Activated CD8-positive, alpha-beta memory T cell treated with anti-CD3 and anti-CD28 coated beads for 36 hours (primary cell): ENCODE data around the gene MRPS24. TPM values are rescaled to one million over a fixed set of nuclear protein-coding genes. Genes with fewer than 3 reads are reported as not detected.
"Not testable (repeated sequence)": the region's sequence is repeated elsewhere in the genome, so short reads cannot be mapped to it uniquely, and the experiment has no call there.

Experiments used
- CTCF ChIA-PET: fragments of 350-600 bp; sonication (Branson Sonifier 250); formaldehyde crosslinking; loops from one replicate; lab custom pipeline; 2021; ENCODE audit warnings: antibody characterized with exemption; lab: Charles Lee
- POLR2A ChIA-PET: fragments of 350-600 bp; sonication (Branson Sonifier 250); formaldehyde crosslinking; loops from one replicate; lab custom pipeline; 2021; ENCODE audit warnings: antibody characterized with exemption; lab: Charles Lee
- total RNA-seq, 2 experiments: library from RNA; stranded (reverse); gene quantifications; one replicate each; pipeline ENCODE4 v1.2.3, GENCODE V29; 2021

Gene MRPS24
- 100 to 1,000 TPM; 131 to 138 TPM for total RNA-seq

- POLR2A ChIA-PET: interaction anchor here (0.6 to 1.3 kb wide), 4 partner anchors 9 to 118 kb away, joined by 3 to 5 read pairs (median 4); partner anchors contain the start of gene UBE2D4
- CTCF ChIA-PET: interaction anchor here (0.8 to 1.0 kb wide), 2 partner anchors 169 to 286 kb away, joined by 3 to 5 read pairs; partner anchors contain the start of gene STK17A
Observed at GRCh38 chr7:43869006-43869866, at the start of gene MRPS24. Gene MRPS24, minus strand, starts transcription at chr7:43869517. Its CDS starts 22 bp downstream, at chr7:43869495.

GRCh38 chr7:43915907-43916306 lies 46.6 kb upstream of the MRPS24 start:
- CTCF ChIA-PET: no interaction called here

GRCh38 chr7:43914795-43915194 lies 45.5 kb upstream of the MRPS24 start:
- ChIA-PET POLR2A (no interaction called here), CTCF (no interaction called here)

More at GRCh38 chr7:43915907-43916306, 46.6 kb upstream of the MRPS24 start:
- POLR2A ChIA-PET: no interaction called here

GRCh38 chr7:43906331-43907010 lies 37.2 kb upstream of the MRPS24 start, which contains the start of gene URGCP:
Gene URGCP, minus strand, starts transcription at chr7:43906596. Its CDS starts 21 bp downstream, at chr7:43906575.
- POLR2A ChIA-PET: no interaction called here
- CTCF ChIA-PET: interaction anchor here (0.8 kb wide), 1 partner anchor 13 kb away, joined by 3 read pairs; no protein-coding TSS in a partner anchor

- CTCF ChIA-PET: no interaction called here
- POLR2A ChIA-PET: no interaction called here
Observed at GRCh38 chr7:43905956-43906330, 36.6 kb upstream of the MRPS24 start.

- ChIA-PET CTCF (interaction anchor here (0.7 kb wide), 1 partner anchor 126 kb away, joined by 3 read pairs; no protein-coding TSS in a partner anchor), POLR2A (interaction anchor here (1.1 kb wide), 1 partner anchor 21 kb away, joined by 6 read pairs; the partner anchor contains the start of gene UBE2D4)
Observed at GRCh38 chr7:43905209-43905946, 36.1 kb upstream of the MRPS24 start.

GRCh38 chr7:43904533-43905208 lies 35.4 kb upstream of the MRPS24 start:
- CTCF ChIA-PET: interaction anchor here (0.7 kb wide), 1 partner anchor 127 kb away, joined by 3 read pairs; no protein-coding TSS in a partner anchor
- POLR2A ChIA-PET: interaction anchor here (1.1 kb wide), 1 partner anchor 21 kb away, joined by 6 read pairs; the partner anchor contains the start of gene UBE2D4

- ChIA-PET CTCF (no interaction called here), POLR2A (no interaction called here)
Observed at GRCh38 chr7:43902542-43903054, 33.3 kb upstream of the MRPS24 start.

- CTCF ChIA-PET, POLR2A ChIA-PET: not testable (repeated sequence)
Observed at GRCh38 chr7:43898571-43898970, 29.3 kb upstream of the MRPS24 start.

GRCh38 chr7:43895847-43896415 lies 26.6 kb upstream of the MRPS24 start:
- ChIA-PET POLR2A (no interaction called here), CTCF (no interaction called here)

- CTCF ChIA-PET: no interaction called here
- POLR2A ChIA-PET: no interaction called here
Observed at GRCh38 chr7:43891069-43891955, 22.0 kb upstream of the MRPS24 start.

- ChIA-PET CTCF (no interaction called here), POLR2A (interaction anchor here (0.7 kb wide), 1 partner anchor 18 kb away, joined by 4 read pairs; no protein-coding TSS in a partner anchor)
Observed at GRCh38 chr7:43890468-43890867, 21.2 kb upstream of the MRPS24 start.

- ChIA-PET CTCF (no interaction called here), POLR2A (no interaction called here)
Observed at GRCh38 chr7:43888993-43889945, 20.0 kb upstream of the MRPS24 start.

GRCh38 chr7:43884617-43885016 lies 15.3 kb upstream of the MRPS24 start:
- ChIA-PET CTCF (no interaction called here), POLR2A (interaction anchor here (1.0 kb wide), 1 partner anchor 16 kb away, joined by 3 read pairs; no protein-coding TSS in a partner anchor)

GRCh38 chr7:43884209-43884608 lies 14.9 kb upstream of the MRPS24 start:
- ChIA-PET POLR2A (interaction anchor here (1.0 kb wide), 1 partner anchor 16 kb away, joined by 3 read pairs; no protein-coding TSS in a partner anchor), CTCF (no interaction called here)

- ChIA-PET CTCF (no interaction called here), POLR2A (no interaction called here)
Observed at GRCh38 chr7:43880596-43880995, 11.3 kb upstream of the MRPS24 start.
